WTC11 (cell line): ENCODE measurements around the gene HACD1. TPM values are rescaled to one million over a fixed set of nuclear protein-coding genes. Genes with fewer than 3 reads are reported as not detected.

Source experiments
- ATAC-seq: fragments of 200-7000 bp; cut with Tn5 transposase; 2 replicates; pipeline ENCODE4 v1.10.0; 2021; ENCODE audit warnings: mild to moderate bottlenecking, moderate library complexity
- CTCF ChIA-PET: fragments of 300-600 bp; sonication (Branson Sonifier 250); formaldehyde crosslinking; loops from one replicate; lab custom pipeline; 2021; ENCODE audit warnings: antibody characterized with exemption; lab: Charles Lee
- POLR2A ChIA-PET: fragments of 350-600 bp; sonication (Branson Sonifier 250); formaldehyde crosslinking; loops from one replicate; lab custom pipeline; 2021; ENCODE audit warnings: antibody characterized with exemption; lab: Charles Lee
- DNase-seq: peaks from one replicate; pipeline ENCODE4 v3.0.0; 2021; ENCODE audit warnings: low spot score
- H3K27ac Mint-ChIP-seq: 2 replicates; pipeline ENCODE4 v1.8.0; 2021; ENCODE audit warnings: mixed read lengths
- H3K27me3 Mint-ChIP-seq: 2 replicates; pipeline ENCODE4 v1.8.0; 2021; ENCODE audit warnings: low read depth, mild to moderate bottlenecking, moderate library complexity, mixed read lengths
- H3K36me3 Mint-ChIP-seq: 2 replicates; pipeline ENCODE4 v1.8.0; 2021; ENCODE audit warnings: mixed read lengths
- H3K4me1 Mint-ChIP-seq: 2 replicates; pipeline ENCODE4 v1.8.0; 2022; ENCODE audit warnings: mixed read lengths
- H3K4me3 Mint-ChIP-seq: 2 replicates; pipeline ENCODE4 v1.8.0; 2021; ENCODE audit warnings: mild to moderate bottlenecking, moderate library complexity, mixed read lengths
- H3K9me3 Mint-ChIP-seq: 2 replicates; pipeline ENCODE4 v1.8.0; 2021; ENCODE audit warnings: mixed read lengths
- ELF4 ChIP-seq: sonication (generic); formaldehyde crosslinking; IDR thresholded peaks from 2 replicates; pipeline ENCODE4 v1.8.1; 2022; ENCODE audit warnings: low read depth, mild to moderate bottlenecking, moderate library complexity, missing genetic modification reagents
- EMX1 ChIP-seq: fragments of 250-450 bp; sonication (Bioruptor Pico); IDR thresholded peaks from 2 replicates; pipeline ENCODE4 v1.8.0; 2021; ENCODE audit warnings: mild to moderate bottlenecking
- ESRRA ChIP-seq: sonication (generic); formaldehyde crosslinking; IDR thresholded peaks from 2 replicates; pipeline ENCODE4 v1.8.1; 2022; ENCODE audit warnings: mild to moderate bottlenecking, missing genetic modification reagents, borderline replicate concordance
- FOXJ3 ChIP-seq: sonication (generic); formaldehyde crosslinking; IDR thresholded peaks from 2 replicates; pipeline ENCODE4 v1.9.0; 2021; ENCODE audit warnings: missing genetic modification reagents, mild to moderate bottlenecking, borderline replicate concordance
- GABPB1 ChIP-seq: sonication (generic); formaldehyde crosslinking; IDR thresholded peaks from 2 replicates; pipeline ENCODE4 v1.8.1; 2023; ENCODE audit warnings: mild to moderate bottlenecking, missing genetic modification reagents
- HMGA2 ChIP-seq: fragments of 250-450 bp; sonication (Bioruptor Pico); IDR thresholded peaks from 2 replicates; pipeline ENCODE4 v1.4.0; 2021; ENCODE audit warnings: mild to moderate bottlenecking, moderate library complexity
- MXD4 ChIP-seq: fragments of 250-450 bp; sonication (Bioruptor Pico); IDR thresholded peaks from 2 replicates; pipeline ENCODE4 v1.8.0; 2021; ENCODE audit warnings: mild to moderate bottlenecking, moderate library complexity, borderline replicate concordance
- SMAD3 ChIP-seq: sonication (generic); formaldehyde crosslinking; IDR thresholded peaks from 2 replicates; pipeline ENCODE4 v1.8.0; 2022; ENCODE audit warnings: missing genetic modification reagents, mild to moderate bottlenecking, borderline replicate concordance
- ZNF219 ChIP-seq: sonication (generic); formaldehyde crosslinking; IDR thresholded peaks from 2 replicates; pipeline ENCODE4 v1.8.0; 2023; ENCODE audit warnings: missing genetic modification reagents, mild to moderate bottlenecking, borderline replicate concordance
- ZNF671 ChIP-seq: fragments of 250-450 bp; sonication (Bioruptor Pico); IDR thresholded peaks from 2 replicates; pipeline ENCODE4 v1.8.0; 2021; ENCODE audit warnings: mild to moderate bottlenecking
- total RNA-seq: library from RNA; stranded (reverse); gene quantifications from 3 replicates; pipeline ENCODE4 v1.2.3, GENCODE V29; 2021
- TF ChIP-seq, protein P1 (sequence below): sonication (generic); formaldehyde crosslinking; IDR thresholded peaks from 2 replicates; pipeline ENCODE4 v1.8.1; 2023; ENCODE audit warnings: mild to moderate bottlenecking, missing genetic modification reagents, borderline replicate concordance
- TF ChIP-seq, protein P2 (sequence below): sonication (generic); formaldehyde crosslinking; IDR thresholded peaks from 2 replicates; pipeline ENCODE4 v1.8.0; 2022; ENCODE audit warnings: mild to moderate bottlenecking, missing genetic modification reagents
- TF ChIP-seq, protein P3 (sequence below): fragments of 250-450 bp; sonication (Bioruptor Pico); IDR thresholded peaks from 2 replicates; pipeline ENCODE4 v1.9.0; 2021; ENCODE audit warnings: mild to moderate bottlenecking
- TF ChIP-seq, protein P4 (sequence below): sonication (generic); formaldehyde crosslinking; IDR thresholded peaks from 2 replicates; pipeline ENCODE4 v1.8.0; 2022; ENCODE audit warnings: missing genetic modification reagents
- TF ChIP-seq, protein P5 (sequence below): sonication (generic); formaldehyde crosslinking; IDR thresholded peaks from 2 replicates; pipeline ENCODE4 v1.8.1; 2023; ENCODE audit warnings: mild to moderate bottlenecking, missing genetic modification reagents, moderate library complexity
- TF ChIP-seq, protein P6 (sequence below): sonication (generic); formaldehyde crosslinking; IDR thresholded peaks from 2 replicates; pipeline ENCODE4 v1.8.1; 2022; ENCODE audit warnings: low read depth, missing genetic modification reagents, borderline replicate concordance
- TF ChIP-seq, protein P7 (sequence below): sonication (generic); formaldehyde crosslinking; IDR thresholded peaks from 2 replicates; pipeline ENCODE4 v1.8.1; 2023; ENCODE audit warnings: mild to moderate bottlenecking, missing genetic modification reagents

Gene HACD1
- total RNA-seq, 1 experiment from 2014 or later: 18.6 TPM

DNA sequence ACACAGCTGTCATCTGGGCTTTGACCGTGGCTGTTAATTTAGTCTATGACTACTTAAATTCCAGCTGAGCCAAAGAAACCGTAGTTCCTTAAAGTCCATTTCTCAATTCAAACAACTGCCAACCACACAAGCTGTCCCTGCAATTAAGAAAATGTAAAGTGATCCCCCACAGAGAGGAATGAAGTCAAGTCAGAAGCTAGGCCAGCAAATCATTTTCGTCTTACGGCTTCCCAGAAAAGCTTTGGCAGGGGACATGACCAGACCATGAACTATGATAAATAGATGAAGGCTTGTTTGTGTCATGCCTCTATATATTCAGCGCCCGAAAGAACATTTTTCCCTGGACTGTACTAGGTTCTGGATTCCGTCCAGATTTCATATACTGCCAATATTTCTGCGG lies 54.6 kb downstream of the HACD1 start (continued):
- TF ChIP-seq, protein P1, sequence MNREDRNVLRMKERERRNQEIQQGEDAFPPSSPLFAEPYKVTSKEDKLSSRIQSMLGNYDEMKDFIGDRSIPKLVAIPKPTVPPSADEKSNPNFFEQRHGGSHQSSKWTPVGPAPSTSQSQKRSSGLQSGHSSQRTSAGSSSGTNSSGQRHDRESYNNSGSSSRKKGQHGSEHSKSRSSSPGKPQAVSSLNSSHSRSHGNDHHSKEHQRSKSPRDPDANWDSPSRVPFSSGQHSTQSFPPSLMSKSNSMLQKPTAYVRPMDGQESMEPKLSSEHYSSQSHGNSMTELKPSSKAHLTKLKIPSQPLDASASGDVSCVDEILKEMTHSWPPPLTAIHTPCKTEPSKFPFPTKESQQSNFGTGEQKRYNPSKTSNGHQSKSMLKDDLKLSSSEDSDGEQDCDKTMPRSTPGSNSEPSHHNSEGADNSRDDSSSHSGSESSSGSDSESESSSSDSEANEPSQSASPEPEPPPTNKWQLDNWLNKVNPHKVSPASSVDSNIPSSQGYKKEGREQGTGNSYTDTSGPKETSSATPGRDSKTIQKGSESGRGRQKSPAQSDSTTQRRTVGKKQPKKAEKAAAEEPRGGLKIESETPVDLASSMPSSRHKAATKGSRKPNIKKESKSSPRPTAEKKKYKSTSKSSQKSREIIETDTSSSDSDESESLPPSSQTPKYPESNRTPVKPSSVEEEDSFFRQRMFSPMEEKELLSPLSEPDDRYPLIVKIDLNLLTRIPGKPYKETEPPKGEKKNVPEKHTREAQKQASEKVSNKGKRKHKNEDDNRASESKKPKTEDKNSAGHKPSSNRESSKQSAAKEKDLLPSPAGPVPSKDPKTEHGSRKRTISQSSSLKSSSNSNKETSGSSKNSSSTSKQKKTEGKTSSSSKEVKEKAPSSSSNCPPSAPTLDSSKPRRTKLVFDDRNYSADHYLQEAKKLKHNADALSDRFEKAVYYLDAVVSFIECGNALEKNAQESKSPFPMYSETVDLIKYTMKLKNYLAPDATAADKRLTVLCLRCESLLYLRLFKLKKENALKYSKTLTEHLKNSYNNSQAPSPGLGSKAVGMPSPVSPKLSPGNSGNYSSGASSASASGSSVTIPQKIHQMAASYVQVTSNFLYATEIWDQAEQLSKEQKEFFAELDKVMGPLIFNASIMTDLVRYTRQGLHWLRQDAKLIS: no peak
- TF ChIP-seq, protein P2, sequence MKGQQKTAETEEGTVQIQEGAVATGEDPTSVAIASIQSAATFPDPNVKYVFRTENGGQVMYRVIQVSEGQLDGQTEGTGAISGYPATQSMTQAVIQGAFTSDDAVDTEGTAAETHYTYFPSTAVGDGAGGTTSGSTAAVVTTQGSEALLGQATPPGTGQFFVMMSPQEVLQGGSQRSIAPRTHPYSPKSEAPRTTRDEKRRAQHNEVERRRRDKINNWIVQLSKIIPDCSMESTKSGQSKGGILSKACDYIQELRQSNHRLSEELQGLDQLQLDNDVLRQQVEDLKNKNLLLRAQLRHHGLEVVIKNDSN (CRISPR knock-in tag): no peak
- TF ChIP-seq, protein P3, sequence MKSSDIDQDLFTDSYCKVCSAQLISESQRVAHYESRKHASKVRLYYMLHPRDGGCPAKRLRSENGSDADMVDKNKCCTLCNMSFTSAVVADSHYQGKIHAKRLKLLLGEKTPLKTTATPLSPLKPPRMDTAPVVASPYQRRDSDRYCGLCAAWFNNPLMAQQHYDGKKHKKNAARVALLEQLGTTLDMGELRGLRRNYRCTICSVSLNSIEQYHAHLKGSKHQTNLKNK (CRISPR knock-in tag): no peak
- TF ChIP-seq MXD4 (no peak), HMGA2 (CRISPR knock-in tag) (no peak), SMAD3 (CRISPR knock-in tag) (no peak), EMX1 (CRISPR knock-in tag) (no peak)
- TF ChIP-seq, all 79 proteins: peak for 0

DNA sequence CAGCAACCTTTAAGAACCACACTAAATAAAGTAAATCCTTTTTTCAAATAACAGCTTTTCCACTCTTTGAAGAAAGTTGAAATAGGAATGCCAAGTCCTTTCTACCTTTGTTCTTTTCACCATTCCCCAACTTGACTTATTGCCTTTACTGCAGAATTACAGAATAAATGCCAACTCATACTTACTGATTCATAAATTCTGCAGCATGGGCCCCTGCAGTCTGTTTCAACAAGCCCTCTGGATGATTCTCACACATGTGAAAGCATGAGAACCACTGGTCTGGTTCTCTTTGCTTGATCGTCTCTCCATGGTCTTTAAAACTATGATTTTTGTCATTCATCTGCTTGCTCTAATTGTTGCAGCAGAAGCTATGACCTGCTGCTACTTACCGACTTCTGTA lies 56.1 kb downstream of the HACD1 start:
- CTCF ChIA-PET: no interaction called here
- no peaks in the 10 kb centered on the region for H3K27me3 Mint-ChIP-seq
- TF ChIP-seq ZNF671 (CRISPR knock-in tag) (no peak), FOXJ3 (CRISPR knock-in tag) (no peak), ZNF219 (CRISPR knock-in tag) (no peak), GABPB1 (CRISPR knock-in tag) (no peak), ELF4 (no peak), ESRRA (no peak), HMGA2 (CRISPR knock-in tag) (no peak)
- TF ChIP-seq, protein P4, sequence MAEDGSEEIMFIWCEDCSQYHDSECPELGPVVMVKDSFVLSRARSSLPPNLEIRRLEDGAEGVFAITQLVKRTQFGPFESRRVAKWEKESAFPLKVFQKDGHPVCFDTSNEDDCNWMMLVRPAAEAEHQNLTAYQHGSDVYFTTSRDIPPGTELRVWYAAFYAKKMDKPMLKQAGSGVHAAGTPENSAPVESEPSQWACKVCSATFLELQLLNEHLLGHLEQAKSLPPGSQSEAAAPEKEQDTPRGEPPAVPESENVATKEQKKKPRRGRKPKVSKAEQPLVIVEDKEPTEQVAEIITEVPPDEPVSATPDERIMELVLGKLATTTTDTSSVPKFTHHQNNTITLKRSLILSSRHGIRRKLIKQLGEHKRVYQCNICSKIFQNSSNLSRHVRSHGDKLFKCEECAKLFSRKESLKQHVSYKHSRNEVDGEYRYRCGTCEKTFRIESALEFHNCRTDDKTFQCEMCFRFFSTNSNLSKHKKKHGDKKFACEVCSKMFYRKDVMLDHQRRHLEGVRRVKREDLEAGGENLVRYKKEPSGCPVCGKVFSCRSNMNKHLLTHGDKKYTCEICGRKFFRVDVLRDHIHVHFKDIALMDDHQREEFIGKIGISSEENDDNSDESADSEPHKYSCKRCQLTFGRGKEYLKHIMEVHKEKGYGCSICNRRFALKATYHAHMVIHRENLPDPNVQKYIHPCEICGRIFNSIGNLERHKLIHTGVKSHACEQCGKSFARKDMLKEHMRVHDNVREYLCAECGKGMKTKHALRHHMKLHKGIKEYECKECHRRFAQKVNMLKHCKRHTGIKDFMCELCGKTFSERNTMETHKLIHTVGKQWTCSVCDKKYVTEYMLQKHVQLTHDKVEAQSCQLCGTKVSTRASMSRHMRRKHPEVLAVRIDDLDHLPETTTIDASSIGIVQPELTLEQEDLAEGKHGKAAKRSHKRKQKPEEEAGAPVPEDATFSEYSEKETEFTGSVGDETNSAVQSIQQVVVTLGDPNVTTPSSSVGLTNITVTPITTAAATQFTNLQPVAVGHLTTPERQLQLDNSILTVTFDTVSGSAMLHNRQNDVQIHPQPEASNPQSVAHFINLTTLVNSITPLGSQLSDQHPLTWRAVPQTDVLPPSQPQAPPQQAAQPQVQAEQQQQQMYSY: no peak
- TF ChIP-seq, protein P5, sequence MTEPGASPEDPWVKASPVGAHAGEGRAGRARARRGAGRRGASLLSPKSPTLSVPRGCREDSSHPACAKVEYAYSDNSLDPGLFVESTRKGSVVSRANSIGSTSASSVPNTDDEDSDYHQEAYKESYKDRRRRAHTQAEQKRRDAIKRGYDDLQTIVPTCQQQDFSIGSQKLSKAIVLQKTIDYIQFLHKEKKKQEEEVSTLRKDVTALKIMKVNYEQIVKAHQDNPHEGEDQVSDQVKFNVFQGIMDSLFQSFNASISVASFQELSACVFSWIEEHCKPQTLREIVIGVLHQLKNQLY: no peak
- TF ChIP-seq, protein P6, sequence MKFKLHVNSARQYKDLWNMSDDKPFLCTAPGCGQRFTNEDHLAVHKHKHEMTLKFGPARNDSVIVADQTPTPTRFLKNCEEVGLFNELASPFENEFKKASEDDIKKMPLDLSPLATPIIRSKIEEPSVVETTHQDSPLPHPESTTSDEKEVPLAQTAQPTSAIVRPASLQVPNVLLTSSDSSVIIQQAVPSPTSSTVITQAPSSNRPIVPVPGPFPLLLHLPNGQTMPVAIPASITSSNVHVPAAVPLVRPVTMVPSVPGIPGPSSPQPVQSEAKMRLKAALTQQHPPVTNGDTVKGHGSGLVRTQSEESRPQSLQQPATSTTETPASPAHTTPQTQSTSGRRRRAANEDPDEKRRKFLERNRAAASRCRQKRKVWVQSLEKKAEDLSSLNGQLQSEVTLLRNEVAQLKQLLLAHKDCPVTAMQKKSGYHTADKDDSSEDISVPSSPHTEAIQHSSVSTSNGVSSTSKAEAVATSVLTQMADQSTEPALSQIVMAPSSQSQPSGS (CRISPR knock-in tag): no peak
- TF ChIP-seq, protein P7, sequence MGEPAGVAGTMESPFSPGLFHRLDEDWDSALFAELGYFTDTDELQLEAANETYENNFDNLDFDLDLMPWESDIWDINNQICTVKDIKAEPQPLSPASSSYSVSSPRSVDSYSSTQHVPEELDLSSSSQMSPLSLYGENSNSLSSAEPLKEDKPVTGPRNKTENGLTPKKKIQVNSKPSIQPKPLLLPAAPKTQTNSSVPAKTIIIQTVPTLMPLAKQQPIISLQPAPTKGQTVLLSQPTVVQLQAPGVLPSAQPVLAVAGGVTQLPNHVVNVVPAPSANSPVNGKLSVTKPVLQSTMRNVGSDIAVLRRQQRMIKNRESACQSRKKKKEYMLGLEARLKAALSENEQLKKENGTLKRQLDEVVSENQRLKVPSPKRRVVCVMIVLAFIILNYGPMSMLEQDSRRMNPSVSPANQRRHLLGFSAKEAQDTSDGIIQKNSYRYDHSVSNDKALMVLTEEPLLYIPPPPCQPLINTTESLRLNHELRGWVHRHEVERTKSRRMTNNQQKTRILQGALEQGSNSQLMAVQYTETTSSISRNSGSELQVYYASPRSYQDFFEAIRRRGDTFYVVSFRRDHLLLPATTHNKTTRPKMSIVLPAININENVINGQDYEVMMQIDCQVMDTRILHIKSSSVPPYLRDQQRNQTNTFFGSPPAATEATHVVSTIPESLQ (CRISPR knock-in tag): no peak
- TF ChIP-seq, all 79 proteins: peak for 0
- POLR2A ChIA-PET: no interaction called here
- DNase-seq (no peak), ATAC-seq (no peak)
- Mint-ChIP-seq H3K27ac (no peak overlapping the region), H3K4me1 (peaks cover 29% of the 10 kb centered on the region), H3K4me3 (no peak overlapping the region), H3K36me3 (no peaks in the 10 kb centered on the region), H3K9me3 (no peaks in the 10 kb centered on the region)
